ENCODE data around the gene SLC25A11.
"Not testable (repeated sequence)": the region's sequence is repeated elsewhere in the genome, so short reads cannot be mapped to it uniquely, and the experiment has no call there.

DNA sequence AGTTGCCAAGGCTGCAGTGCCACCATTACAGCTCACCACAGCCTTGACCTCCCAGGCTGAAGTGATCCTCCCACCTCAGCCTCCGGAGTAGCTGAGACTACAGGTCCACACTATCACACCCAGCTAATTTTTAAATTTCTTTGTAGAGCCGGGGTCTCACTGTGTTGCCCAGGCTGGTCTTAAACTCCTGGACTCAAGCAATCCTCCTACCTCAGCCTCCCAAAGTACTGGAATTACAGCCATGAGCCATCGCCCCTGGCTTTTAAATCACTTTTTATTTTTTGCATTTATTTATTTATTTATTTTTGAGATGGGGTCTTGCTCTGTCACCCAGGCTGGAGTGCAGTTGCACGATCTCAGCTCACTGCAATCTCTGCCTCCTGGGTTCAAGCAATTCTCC lies 25.3 kb downstream of the SLC25A11 start:
- TF ChIP-seq, protein P1, sequence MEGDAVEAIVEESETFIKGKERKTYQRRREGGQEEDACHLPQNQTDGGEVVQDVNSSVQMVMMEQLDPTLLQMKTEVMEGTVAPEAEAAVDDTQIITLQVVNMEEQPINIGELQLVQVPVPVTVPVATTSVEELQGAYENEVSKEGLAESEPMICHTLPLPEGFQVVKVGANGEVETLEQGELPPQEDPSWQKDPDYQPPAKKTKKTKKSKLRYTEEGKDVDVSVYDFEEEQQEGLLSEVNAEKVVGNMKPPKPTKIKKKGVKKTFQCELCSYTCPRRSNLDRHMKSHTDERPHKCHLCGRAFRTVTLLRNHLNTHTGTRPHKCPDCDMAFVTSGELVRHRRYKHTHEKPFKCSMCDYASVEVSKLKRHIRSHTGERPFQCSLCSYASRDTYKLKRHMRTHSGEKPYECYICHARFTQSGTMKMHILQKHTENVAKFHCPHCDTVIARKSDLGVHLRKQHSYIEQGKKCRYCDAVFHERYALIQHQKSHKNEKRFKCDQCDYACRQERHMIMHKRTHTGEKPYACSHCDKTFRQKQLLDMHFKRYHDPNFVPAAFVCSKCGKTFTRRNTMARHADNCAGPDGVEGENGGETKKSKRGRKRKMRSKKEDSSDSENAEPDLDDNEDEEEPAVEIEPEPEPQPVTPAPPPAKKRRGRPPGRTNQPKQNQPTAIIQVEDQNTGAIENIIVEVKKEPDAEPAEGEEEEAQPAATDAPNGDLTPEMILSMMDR (IDR thresholded peaks at IDR 0.05; ENCODE audit: insufficient read depth, low read length, poor library complexity, severe bottlenecking): not testable (repeated sequence)
- TF ChIP-seq EZH2phosphoT487 (conservative IDR thresholded peaks at IDR 0.05; ENCODE audit: low read length): not testable (repeated sequence)
